Progenitor cell of endocrine pancreas (in vitro differentiated cells): ENCODE results near the gene ARL5B. TPM values are rescaled to one million over a fixed set of nuclear protein-coding genes. Genes with fewer than 3 reads are reported as not detected.

Source experiments
- DNase-seq: peaks from one replicate; pipeline ENCODE4 v3.0.0; 2021; ENCODE audit warnings: low spot score; ENCODE audit not compliant: unreplicated experiment
- H3K27ac Mint-ChIP-seq: 2 replicates; pipeline ENCODE4 v1.8.0; 2021; ENCODE audit warnings: mild to moderate bottlenecking, moderate library complexity, mixed read lengths
- H3K27me3 Mint-ChIP-seq: 2 replicates; pipeline ENCODE4 v1.8.0; 2021; ENCODE audit warnings: mixed read lengths
- H3K36me3 Mint-ChIP-seq: 2 replicates; pipeline ENCODE4 v1.8.0; 2022; ENCODE audit warnings: mixed read lengths; ENCODE audit not compliant: insufficient read depth
- H3K4me1 Mint-ChIP-seq: 2 replicates; pipeline ENCODE4 v1.8.0; 2021; ENCODE audit warnings: low read depth, mixed read lengths
- H3K4me3 Mint-ChIP-seq: 2 replicates; pipeline ENCODE4 v1.8.0; 2021; ENCODE audit warnings: low read depth, mild to moderate bottlenecking, moderate library complexity, mixed read lengths
- H3K9me3 Mint-ChIP-seq: 2 replicates; pipeline ENCODE4 v1.8.0; 2021; ENCODE audit warnings: low read depth, mixed read lengths
- CTCF ChIP-seq: fragments of 200-600 bp; sonication (generic); IDR thresholded peaks from one replicate; pipeline ENCODE4 v1.5.0; 2021; ENCODE audit warnings: antibody characterized with exemption, mild to moderate bottlenecking; ENCODE audit not compliant: unreplicated experiment
- total RNA-seq: library from RNA; stranded (reverse); gene quantifications from 2 replicates; pipeline ENCODE4 v1.2.1, GENCODE V29; 2021

ARL5B gene
- total RNA-seq, 1 donor from 2014 or later, result 54.2 TPM

GRCh38 chr10:18719811-18720210, 60.6 kb downstream of the ARL5B start:
- no peak for TF ChIP-seq CTCF
- no peak for DNase-seq
- no peak overlapping the region for H3K4me3 Mint-ChIP-seq
- H3K36me3 Mint-ChIP-seq, result no peaks in the 10 kb centered on the region
- H3K4me1 Mint-ChIP-seq, result peaks cover 25% of the 10 kb centered on the region
- H3K27me3 Mint-ChIP-seq, result no peaks in the 10 kb centered on the region
- no peaks in the 10 kb centered on the region for H3K9me3 Mint-ChIP-seq
- H3K27ac Mint-ChIP-seq, result peak overlapping the region; percentile 45

- DNase-seq, result no peak
- Mint-ChIP-seq H3K4me1 (peaks cover 25% of the 10 kb centered on the region), H3K4me3 (no peak overlapping the region), H3K36me3 (no peaks in the 10 kb centered on the region), H3K27me3 (no peaks in the 10 kb centered on the region), H3K9me3 (no peaks in the 10 kb centered on the region), H3K27ac (no peak overlapping the region)
- TF ChIP-seq CTCF, result no peak
These were observed 61.8 kb downstream of the ARL5B start for GRCh38 chr10:18721067-18721466.

GRCh38 chr10:18723801-18724200, 64.6 kb downstream of the ARL5B start:
- Mint-ChIP-seq H3K4me3 (no peak overlapping the region), H3K9me3 (no peaks in the 10 kb centered on the region), H3K27me3 (no peaks in the 10 kb centered on the region), H3K4me1 (peaks cover 21% of the 10 kb centered on the region), H3K36me3 (no peaks in the 10 kb centered on the region), H3K27ac (no peak overlapping the region)
- no peak for TF ChIP-seq CTCF
- DNase-seq, result no peak

Other genes starting within 250 kb of the ARL5B start
- 16.6 and 17.3 TPM in 2 replicates for gene NSUN6, start 7.8 kb upstream of the ARL5B start, total RNA-seq